ENCODE data around the gene OBSCN. TPM values are rescaled to one million over a fixed set of nuclear protein-coding genes. Genes with fewer than 3 reads are reported as not detected.
"Not testable (repeated sequence)": the region's sequence is repeated elsewhere in the genome, so short reads cannot be mapped to it uniquely, and the experiment has no call there.

Gene OBSCN
- total RNA-seq, 1 experiment from 2014 or later = 0.24 TPM

GRCh38 chr1:228169345-228169744 is 38.5 kb upstream of the OBSCN start:
- no peak for DNase-seq (ENCODE audit: low read depth)

GRCh38 chr1:228170666-228171065 is 37.2 kb upstream of the OBSCN start:
- DNase-seq (ENCODE audit: low read depth) = no peak

- DNase-seq (ENCODE audit: low read depth) = no peak
Measured at GRCh38 chr1:228171221-228171891, 36.5 kb upstream of the OBSCN start.

- DNase-seq (ENCODE audit: low read depth) = no peak
Measured at GRCh38 chr1:228172591-228173527, 35.0 kb upstream of the OBSCN start.

- not testable (repeated sequence) for DNase-seq (ENCODE audit: low read depth)
Measured at GRCh38 chr1:228173528-228174481, 34.0 kb upstream of the OBSCN start.

GRCh38 chr1:228174482-228175315 is 33.1 kb upstream of the OBSCN start:
- no peak for DNase-seq (ENCODE audit: low read depth)

- no peak for DNase-seq (ENCODE audit: low read depth)
Measured at GRCh38 chr1:228175316-228176023, 32.4 kb upstream of the OBSCN start.

GRCh38 chr1:228176024-228176395 is 31.8 kb upstream of the OBSCN start:
- no peak for DNase-seq (ENCODE audit: low read depth)

GRCh38 chr1:228176461-228177182 is 31.2 kb upstream of the OBSCN start:
- no peak for DNase-seq (ENCODE audit: low read depth)

- DNase-seq (ENCODE audit: low read depth) = no peak
Measured at GRCh38 chr1:228177183-228177475, 30.7 kb upstream of the OBSCN start.

- no peak for DNase-seq (ENCODE audit: low read depth)
Measured at GRCh38 chr1:228177721-228178710, 29.8 kb upstream of the OBSCN start.

- DNase-seq (ENCODE audit: low read depth) = no peak
Measured at GRCh38 chr1:228178737-228179684, 28.8 kb upstream of the OBSCN start.

GRCh38 chr1:228180271-228180958 is 27.4 kb upstream of the OBSCN start:
- peak; percentile 19 for DNase-seq (ENCODE audit: low read depth)

GRCh38 chr1:228180959-228181644 is 26.7 kb upstream of the OBSCN start:
- DNase-seq (ENCODE audit: low read depth) = no peak

- DNase-seq (ENCODE audit: low read depth) = no peak
Measured at GRCh38 chr1:228181645-228182034, 26.2 kb upstream of the OBSCN start.
